ENCODE results near the gene ZCCHC8. TPM values are rescaled to one million over a fixed set of nuclear protein-coding genes. Genes with fewer than 3 reads are reported as not detected.
"Not testable (repeated sequence)": the region's sequence is repeated elsewhere in the genome, so short reads cannot be mapped to it uniquely, and the experiment has no call there.

The ZCCHC8 gene
- total RNA-seq, 8 experiments from 2014 or later, result 13.4 to 34.1 (median 22.2) TPM

GRCh38 chr12:122459211-122459610 lies 41.5 kb downstream of the ZCCHC8 start:
- WGBS, 10 experiments, result 94 to 100% (median 100%) methylated on average over 2 of the region's 2 CpGs; no CpG with 5 or more reads in 6 of the 10 experiments
- H3K4me1 ChIP-seq (replicated peaks in 1 of 2), result no peaks in the 10 kb centered on the region
- in situ Hi-C loops (cut with MboI; ENCODE audit: low pct_unique_long_range_greater_than_20kb in 2 of 9, low sequenced_read_pairs in 9 of 9, unreplicated experiment in 9 of 9), result no loop called here
- no peak for ATAC-seq (replicated peaks in 6 of 8)
- H3K27ac ChIP-seq, result no peak overlapping the region
- no peak overlapping the region for H3K4me3 ChIP-seq

GRCh38 chr12:122458105-122459035 lies 42.4 kb downstream of the ZCCHC8 start:
- WGBS, 10 experiments, result 84 to 100% (median 94%) methylated on average over 2 to 12 of the region's 17 CpGs; no CpG with 5 or more reads in 1 of the 10 experiments
- no peak overlapping the region for H3K4me3 ChIP-seq
- in situ Hi-C loops (cut with MboI; ENCODE audit: low pct_unique_long_range_greater_than_20kb in 2 of 9, low sequenced_read_pairs in 9 of 9, unreplicated experiment in 9 of 9), result no loop called here
- H3K4me1 ChIP-seq (replicated peaks in 1 of 2), result no peaks in the 10 kb centered on the region
- ATAC-seq (replicated peaks in 6 of 8), result no peak
- H3K27ac ChIP-seq, result no peak overlapping the region

- no peaks in the 10 kb centered on the region for H3K4me1 ChIP-seq (replicated peaks in 1 of 2)
- H3K4me3 ChIP-seq, result no peak overlapping the region
- in situ Hi-C loops (cut with MboI; ENCODE audit: low pct_unique_long_range_greater_than_20kb in 2 of 9, low sequenced_read_pairs in 9 of 9, unreplicated experiment in 9 of 9), result no loop called here
- peak in 1 of 8 experiments; percentile 41 for ATAC-seq (replicated peaks in 6 of 8)
- WGBS, 10 experiments, result 36 to 63% (median 52%) methylated on average over 1 to 2 of the region's 2 CpGs; no CpG with 5 or more reads in 7 of the 10 experiments
- no peak overlapping the region for H3K27ac ChIP-seq
Observed at GRCh38 chr12:122457627-122458026, 43.1 kb downstream of the ZCCHC8 start.

- 67 to 100% (median 78%) methylated on average over 1 to 6 of the region's 6 CpGs; no CpG with 5 or more reads in 1 of the 10 experiments for WGBS, 10 experiments
- no peak overlapping the region for H3K27ac ChIP-seq
Observed at GRCh38 chr12:122454739-122455138, 46.0 kb downstream of the ZCCHC8 start.

GRCh38 chr12:122454250-122454721 lies 46.4 kb downstream of the ZCCHC8 start:
- ATAC-seq (replicated peaks in 6 of 8), result no peak
- in situ Hi-C loops (cut with MboI; ENCODE audit: low pct_unique_long_range_greater_than_20kb in 2 of 9, low sequenced_read_pairs in 9 of 9, unreplicated experiment in 9 of 9), result no loop called here
- H3K4me3 ChIP-seq, result no peak overlapping the region
- no peak overlapping the region for H3K27ac ChIP-seq
- WGBS, 10 experiments, result 84 to 100% (median 94%) methylated on average over 1 to 9 of the region's 12 CpGs; no CpG with 5 or more reads in 1 of the 10 experiments
- no peaks in the 10 kb centered on the region for H3K4me1 ChIP-seq (replicated peaks in 1 of 2)

More at GRCh38 chr12:122454739-122455138, 46.0 kb downstream of the ZCCHC8 start:
- ATAC-seq (replicated peaks in 6 of 8), result no peak
- Histone ChIP-seq H3K4me1 (replicated peaks in 1 of 2) (no peaks in the 10 kb centered on the region), H3K4me3 (no peak overlapping the region)
- in situ Hi-C loops (cut with MboI; ENCODE audit: low pct_unique_long_range_greater_than_20kb in 2 of 9, low sequenced_read_pairs in 9 of 9, unreplicated experiment in 9 of 9), result no loop called here

GRCh38 chr12:122452701-122453285 lies 47.9 kb downstream of the ZCCHC8 start:
- ATAC-seq (replicated peaks in 6 of 8), result no peak
- H3K4me3 ChIP-seq, result no peak overlapping the region
- no peaks in the 10 kb centered on the region for H3K4me1 ChIP-seq (replicated peaks in 1 of 2)
- no peak overlapping the region for H3K27ac ChIP-seq
- in situ Hi-C loops (cut with MboI; ENCODE audit: low pct_unique_long_range_greater_than_20kb in 2 of 9, low sequenced_read_pairs in 9 of 9, unreplicated experiment in 9 of 9), result no loop called here
- 71 to 100% (median 80%) methylated on average over 1 to 7 of the region's 11 CpGs; no CpG with 5 or more reads in 3 of the 10 experiments for WGBS, 10 experiments

- ATAC-seq (replicated peaks in 6 of 8), result peak in 3 of 8 experiments; percentile 88 to 98 (median 91)
- 20 to 100% (median 92%) methylated on average over 1 to 2 of the region's 2 CpGs; no CpG with 5 or more reads in 5 of the 10 experiments for WGBS, 10 experiments
- in situ Hi-C loops (cut with MboI; ENCODE audit: low pct_unique_long_range_greater_than_20kb in 2 of 9, low sequenced_read_pairs in 9 of 9, unreplicated experiment in 9 of 9), result no loop called here
- Histone ChIP-seq H3K4me1 (replicated peaks in 1 of 2) (no peaks in the 10 kb centered on the region), H3K4me3 (no peak overlapping the region), H3K27ac (no peak overlapping the region)
Observed at GRCh38 chr12:122449317-122449716, 51.4 kb downstream of the ZCCHC8 start.

GRCh38 chr12:122447825-122448224 lies 52.9 kb downstream of the ZCCHC8 start:
- in situ Hi-C loops (cut with MboI; ENCODE audit: low pct_unique_long_range_greater_than_20kb in 2 of 9, low sequenced_read_pairs in 9 of 9, unreplicated experiment in 9 of 9); H3K27ac ChIP-seq; ATAC-seq (replicated peaks in 6 of 8); H3K4me1 ChIP-seq (replicated peaks in 1 of 2); H3K4me3 ChIP-seq: not testable (repeated sequence)
- 92 to 100% (median 100%) methylated on average over 1 to 2 of the region's 3 CpGs; no CpG with 5 or more reads in 7 of the 10 experiments for WGBS, 10 experiments

GRCh38 chr12:122446390-122446789 lies 54.3 kb downstream of the ZCCHC8 start:
- 17 to 100% (median 87%) methylated on average over 1 to 6 of the region's 6 CpGs; no CpG with 5 or more reads in 2 of the 10 experiments for WGBS, 10 experiments
- in situ Hi-C loops (cut with MboI; ENCODE audit: low pct_unique_long_range_greater_than_20kb in 2 of 9, low sequenced_read_pairs in 9 of 9, unreplicated experiment in 9 of 9); H3K4me3 ChIP-seq; ATAC-seq (replicated peaks in 6 of 8); H3K27ac ChIP-seq; H3K4me1 ChIP-seq (replicated peaks in 1 of 2): not testable (repeated sequence)

GRCh38 chr12:122444071-122444470 lies 56.7 kb downstream of the ZCCHC8 start:
- ATAC-seq (replicated peaks in 6 of 8); H3K27ac ChIP-seq; in situ Hi-C loops (cut with MboI; ENCODE audit: low pct_unique_long_range_greater_than_20kb in 2 of 9, low sequenced_read_pairs in 9 of 9, unreplicated experiment in 9 of 9); H3K4me3 ChIP-seq; H3K4me1 ChIP-seq (replicated peaks in 1 of 2): not testable (repeated sequence)
- 0 to 100% (median 75%) methylated on average over 1 to 4 of the region's 5 CpGs; no CpG with 5 or more reads in 4 of the 10 experiments for WGBS, 10 experiments

- H3K4me1 ChIP-seq (replicated peaks in 1 of 2); H3K27ac ChIP-seq; in situ Hi-C loops (cut with MboI; ENCODE audit: low pct_unique_long_range_greater_than_20kb in 2 of 9, low sequenced_read_pairs in 9 of 9, unreplicated experiment in 9 of 9); H3K4me3 ChIP-seq; ATAC-seq (replicated peaks in 6 of 8): not testable (repeated sequence)
- 82 to 100% (median 93%) methylated on average over 1 to 7 of the region's 8 CpGs; no CpG with 5 or more reads in 4 of the 10 experiments for WGBS, 10 experiments
Observed at GRCh38 chr12:122438822-122439221, 61.9 kb downstream of the ZCCHC8 start.

- peak in 4 of 8 experiments; percentile 27 to 100 (median 96) for ATAC-seq (replicated peaks in 6 of 8)
- 2 to 100% (median 87%) methylated on average over 1 to 8 of the region's 8 CpGs; no CpG with 5 or more reads in 5 of the 10 experiments for WGBS, 10 experiments
- in situ Hi-C loops (cut with MboI; ENCODE audit: low pct_unique_long_range_greater_than_20kb in 2 of 9, low sequenced_read_pairs in 9 of 9, unreplicated experiment in 9 of 9), result no loop called here
- no peaks in the 10 kb centered on the region for H3K4me1 ChIP-seq (replicated peaks in 1 of 2)
- H3K4me3 ChIP-seq, result no peak overlapping the region
- H3K27ac ChIP-seq, result no peak overlapping the region
Observed at GRCh38 chr12:122437656-122438121, 63.0 kb downstream of the ZCCHC8 start.

- Histone ChIP-seq H3K4me3 (no peak overlapping the region), H3K4me1 (replicated peaks in 1 of 2) (no peaks in the 10 kb centered on the region), H3K27ac (no peak overlapping the region)
- ATAC-seq (replicated peaks in 6 of 8), result no peak
- in situ Hi-C loops (cut with MboI; ENCODE audit: low pct_unique_long_range_greater_than_20kb in 2 of 9, low sequenced_read_pairs in 9 of 9, unreplicated experiment in 9 of 9), result no loop called here
- 57 to 100% (median 92%) methylated on average over 1 to 4 of the region's 4 CpGs; no CpG with 5 or more reads in 1 of the 10 experiments for WGBS, 10 experiments
Observed at GRCh38 chr12:122435186-122435585, 65.5 kb downstream of the ZCCHC8 start.
